Lower leg skin (tissue), 4 donors: Measurements from ENCODE around the gene HDGFL2. TPM values are rescaled to one million over a fixed set of nuclear protein-coding genes. Genes with fewer than 3 reads are reported as not detected.

ENCODE experiments used
- DNase-seq, 2 donors: peaks; one replicate each; pipeline ENCODE4 v3.0.0-alpha.2; 2019; ENCODE audit warnings: low spot score in 2 of 2
- H3K4me3 ChIP-seq: fragments of 200-600 bp; sonication (generic); 2 replicates; pipeline ENCODE4 v1.5.1; 2017; ENCODE audit warnings: mild to moderate bottlenecking, low read depth; ENCODE audit not compliant: poor library complexity, severe bottlenecking
- CTCF ChIP-seq, 3 donors: fragments of 450-650 bp; IDR thresholded peaks; one replicate each; pipeline ENCODE4 v1.5.1; 2016; ENCODE audit warnings: antibody characterized with exemption in 3 of 3, mild to moderate bottlenecking in 3 of 3, moderate library complexity in 2 of 3
- POLR2A ChIP-seq, 2 donors: fragments of 450-650 bp; IDR thresholded peaks; one replicate each; pipeline ENCODE4 v1.6.1; 2016 to 2017; ENCODE audit warnings: antibody characterized with exemption in 2 of 2, mild to moderate bottlenecking in 1 of 2, moderate library complexity in 1 of 2
- WGBS, 2 donors: methylation state at CpG; one replicate each; pipeline ENCODE4 v1.1.5; 2018; 5-methylcytosine and 5-hydroxymethylcytosine counted together
- intact Hi-C: fragments of 100-400 bp; cut with DNase I; formaldehyde crosslinking; loops from one replicate; pipeline ENCODE4 v1.15.0; 2023; ENCODE audit warnings: low total_unique reads
- total RNA-seq, 4 donors: library from RNA; depleted of rRNA; stranded (reverse); fragments of >200 nt; gene quantifications; one replicate each; pipeline ENCODE4 v1.1.0, GENCODE V29; 2016

The HDGFL2 gene
- total RNA-seq, 4 donors from 2014 or later = 20.9 to 36.4 (median 30.1) TPM

DNA sequence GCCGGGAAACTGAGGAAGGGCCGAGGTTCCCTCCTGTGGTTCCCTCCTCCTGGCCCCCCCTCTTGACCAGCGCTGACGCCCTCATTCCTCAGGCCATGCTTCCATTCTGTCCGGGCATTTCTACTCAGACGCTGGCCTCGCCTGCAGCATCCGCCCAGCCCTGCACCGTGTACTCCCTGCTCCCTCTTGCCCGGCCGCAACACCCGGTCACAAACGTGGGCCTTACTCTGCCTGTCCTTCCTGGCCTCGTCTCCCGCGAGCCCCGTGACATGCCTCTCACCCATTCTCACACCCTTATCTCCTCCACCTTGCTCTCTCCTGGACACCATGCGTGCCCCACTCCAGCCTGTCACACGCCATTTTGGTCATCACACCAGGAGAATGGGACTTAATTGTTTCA is 11.3 kb downstream of the HDGFL2 start:
- no peak overlapping the region for H3K4me3 ChIP-seq
- WGBS, 2 donors = 88 to 90% methylated on average over 19 of the region's 19 CpGs
- intact Hi-C loops = no loop called here
- no peak for DNase-seq
- no peak for TF ChIP-seq POLR2A (IDR thresholded peaks at IDR 0.05)
- no peak for TF ChIP-seq CTCF (IDR thresholded peaks at IDR 0.05)

- no peak for DNase-seq
- no peak overlapping the region for H3K4me3 ChIP-seq
- intact Hi-C loops = no loop called here
- 81 to 92% methylated on average over 11 of the region's 11 CpGs for WGBS, 2 donors
- TF ChIP-seq POLR2A (IDR thresholded peaks at IDR 0.05) (no peak), CTCF (IDR thresholded peaks at IDR 0.05) (no peak)
These were observed 15.5 kb downstream of the HDGFL2 start for GRCh38 chr19:4487572-4487971.

DNA sequence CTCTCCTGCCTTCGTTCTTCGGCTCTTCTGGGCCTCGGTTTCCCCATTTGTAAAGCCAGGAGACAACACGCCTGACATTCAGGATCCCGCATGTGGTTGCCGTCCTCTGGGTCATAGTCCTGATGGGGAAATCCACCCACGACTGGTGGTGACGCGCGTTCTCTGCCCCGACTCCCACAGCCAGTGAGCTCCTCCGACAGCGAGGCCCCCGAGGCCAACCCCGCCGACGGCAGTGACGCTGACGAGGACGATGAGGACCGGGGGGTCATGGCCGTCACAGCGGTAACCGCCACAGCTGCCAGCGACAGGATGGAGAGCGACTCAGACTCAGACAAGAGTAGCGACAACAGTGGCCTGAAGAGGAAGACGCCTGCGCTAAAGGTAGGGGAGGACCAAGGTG is 16.4 kb downstream of the HDGFL2 start:
- intact Hi-C loops = no loop called here
- DNase-seq = no peak
- WGBS, 2 donors = 91 to 95% methylated on average over 29 of the region's 29 CpGs
- TF ChIP-seq POLR2A (IDR thresholded peaks at IDR 0.05) (no peak), CTCF (IDR thresholded peaks at IDR 0.05) (no peak)
- H3K4me3 ChIP-seq = no peak overlapping the region

DNA sequence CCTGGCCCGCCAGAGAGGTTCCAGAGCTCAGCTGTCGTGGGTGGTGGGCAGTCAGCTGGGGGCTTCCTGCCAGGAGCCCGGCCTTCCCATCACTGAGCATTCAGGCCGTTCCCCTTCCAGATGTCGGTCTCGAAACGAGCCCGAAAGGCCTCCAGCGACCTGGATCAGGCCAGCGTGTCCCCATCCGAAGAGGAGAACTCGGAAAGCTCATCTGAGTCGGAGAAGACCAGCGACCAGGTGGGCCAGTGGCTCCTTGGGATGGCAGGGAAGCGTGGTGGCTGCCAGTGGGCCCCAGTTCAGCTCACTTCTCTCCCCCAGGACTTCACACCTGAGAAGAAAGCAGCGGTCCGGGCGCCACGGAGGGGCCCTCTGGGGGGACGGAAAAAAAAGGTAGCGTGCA is 19.3 kb downstream of the HDGFL2 start:
- no peak for DNase-seq
- 94 to 96% methylated on average over 21 of the region's 21 CpGs for WGBS, 2 donors
- no peak for TF ChIP-seq POLR2A (IDR thresholded peaks at IDR 0.05)
- intact Hi-C loops = no loop called here
- H3K4me3 ChIP-seq = no peak overlapping the region

GRCh38 chr19:4492337-4493103 is 20.4 kb downstream of the HDGFL2 start:
- DNase-seq = no peak
- 92 to 93% methylated on average over 3 of the region's 3 CpGs for WGBS, 2 donors
- no peak overlapping the region for H3K4me3 ChIP-seq
- intact Hi-C loops = no loop called here
- no peak for TF ChIP-seq CTCF (IDR thresholded peaks at IDR 0.05)

GRCh38 chr19:4493104-4493928 is 21.2 kb downstream of the HDGFL2 start:
- no peak for TF ChIP-seq POLR2A (IDR thresholded peaks at IDR 0.05)
- TF ChIP-seq CTCF (IDR thresholded peaks at IDR 0.05) = no peak

More at GRCh38 chr19:4493104-4493928, 21.2 kb downstream of the HDGFL2 start:
- DNase-seq = no peak
- intact Hi-C loops = no loop called here
- 93 to 95% methylated on average over 41 of the region's 41 CpGs for WGBS, 2 donors
- no peak overlapping the region for H3K4me3 ChIP-seq
